ENCODE data around the gene PGAM5.

PGAM5 gene

DNA sequence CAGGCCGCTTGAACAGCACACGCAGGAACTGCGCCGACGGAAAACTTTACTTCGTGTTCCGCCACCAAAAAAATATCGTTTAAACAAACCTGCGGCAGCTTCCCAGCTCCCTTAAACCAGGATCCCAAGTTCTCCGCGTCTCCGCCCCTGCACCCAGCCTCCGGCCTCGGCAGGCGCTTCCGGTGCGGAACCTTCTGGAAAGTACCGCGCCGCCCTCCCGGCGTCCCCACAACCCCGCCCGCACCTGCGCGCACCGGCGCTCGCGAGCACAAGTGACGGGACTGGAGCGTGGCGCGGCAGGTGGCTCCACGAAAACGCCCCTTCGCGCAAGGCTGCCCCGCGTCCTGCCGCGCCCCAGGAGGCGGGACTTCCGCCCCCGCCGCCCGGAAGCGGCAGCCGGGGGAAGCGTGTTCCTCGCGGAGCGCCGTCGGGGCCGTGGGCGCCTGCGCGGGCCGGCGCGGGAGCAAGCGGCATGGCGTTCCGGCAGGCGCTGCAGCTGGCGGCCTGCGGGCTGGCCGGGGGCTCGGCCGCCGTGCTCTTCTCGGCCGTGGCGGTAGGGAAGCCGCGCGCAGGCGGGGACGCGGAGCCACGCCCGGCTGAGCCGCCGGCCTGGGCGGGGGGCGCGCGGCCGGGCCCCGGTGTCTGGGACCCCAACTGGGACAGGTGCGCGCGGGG is at the start of gene PGAM5:
Gene PGAM5, plus strand, starts transcription at position 438 of the 675 bp plus-strand sequence. Its CDS starts 35 bp downstream, at position 473.
- peak; percentile 72 for DNase-seq

DNA sequence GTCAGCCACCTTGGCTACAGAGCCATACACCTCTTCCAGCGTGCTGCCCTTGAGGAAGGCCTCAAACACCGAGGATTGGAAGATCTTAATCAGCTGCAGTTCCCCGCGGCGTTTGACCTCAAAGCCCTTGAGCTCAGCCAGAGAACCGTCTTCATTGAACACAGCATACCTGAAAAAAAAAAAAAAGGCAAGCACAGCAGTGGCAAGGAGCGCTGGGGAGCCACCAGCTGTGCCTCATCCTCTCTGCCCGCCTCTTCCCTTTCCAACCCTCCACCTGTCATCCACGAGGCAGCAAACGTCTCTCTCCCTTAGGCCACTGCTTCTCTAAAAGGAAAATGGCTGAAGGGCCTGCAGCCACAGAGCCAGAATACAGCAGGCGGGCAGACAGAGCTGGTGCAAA is 49.6 kb upstream of the PGAM5 start:
- DNase-seq: no peak

DNA sequence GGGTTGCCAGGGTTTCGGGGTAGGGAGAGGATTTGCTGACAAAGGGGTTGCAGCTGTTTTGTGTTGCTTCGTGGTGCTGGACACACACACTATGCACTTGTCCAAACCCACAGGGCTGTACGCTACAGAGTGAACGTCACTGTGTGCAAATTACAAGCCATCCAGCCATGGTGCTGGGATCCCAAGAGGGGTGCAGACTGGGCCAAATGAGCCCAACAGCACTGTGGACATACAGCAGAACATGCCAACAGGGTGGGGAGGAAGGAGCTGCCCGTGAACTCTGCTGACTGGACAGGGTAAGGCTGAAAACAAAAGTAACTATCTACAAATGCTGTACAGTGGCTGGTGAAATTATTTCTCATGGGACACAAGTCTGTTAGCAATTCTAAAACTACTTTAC is 48.7 kb upstream of the PGAM5 start:
- no peak for DNase-seq

- DNase-seq: no peak
These were observed 47.5 kb upstream of the PGAM5 start for GRCh38 chr12:132662901-132663755.

DNA sequence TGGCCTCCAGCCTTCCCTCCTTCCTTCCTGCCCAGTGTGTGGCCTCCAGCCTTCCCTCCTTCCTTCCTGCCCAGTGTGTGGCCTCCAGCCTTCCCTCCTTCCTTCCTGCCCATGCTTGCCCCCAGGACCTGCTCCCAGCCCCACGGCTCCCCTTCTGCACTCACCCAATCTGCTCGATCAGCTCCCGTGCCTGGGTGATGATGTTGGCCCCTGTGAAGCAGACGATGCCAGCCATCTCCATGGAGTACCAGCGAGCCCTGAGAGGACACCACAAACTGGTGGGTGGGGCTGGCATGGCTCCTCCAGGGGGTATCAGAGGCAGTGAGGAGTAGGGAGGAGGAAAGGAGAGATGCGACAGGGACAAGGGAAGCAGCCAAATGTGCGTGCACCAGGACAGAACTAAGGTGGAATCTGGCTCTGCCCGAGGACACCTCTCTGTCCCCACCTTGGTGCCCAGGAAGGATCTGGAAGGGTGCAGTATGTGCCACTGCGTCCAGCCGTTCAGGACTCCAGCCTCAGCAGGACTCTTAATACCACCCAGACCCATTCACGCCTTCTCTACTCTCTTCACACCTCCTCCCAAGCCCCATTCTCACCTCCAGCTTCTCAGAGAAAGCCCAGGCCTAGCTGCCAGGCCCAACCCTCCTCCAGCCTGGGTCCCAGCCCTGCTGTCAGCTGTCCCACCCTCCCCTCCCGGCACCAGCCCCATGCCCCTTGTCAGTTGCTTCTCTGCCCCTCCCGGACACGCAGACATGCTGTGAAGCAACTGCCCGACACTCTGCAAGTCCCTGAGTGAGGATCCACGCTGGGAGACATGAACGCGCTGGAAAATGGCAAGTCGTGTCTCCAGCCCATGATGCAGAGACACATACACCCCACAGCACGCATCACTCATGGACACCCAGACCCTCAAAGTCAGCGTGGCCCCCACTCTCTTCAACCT is 46.2 kb upstream of the PGAM5 start:
- no peak for DNase-seq

- no peak for DNase-seq
These were observed 45.5 kb upstream of the PGAM5 start for GRCh38 chr12:132665149-132665491.

- DNase-seq: no peak
These were observed 44.8 kb upstream of the PGAM5 start for GRCh38 chr12:132665794-132666193.

DNA sequence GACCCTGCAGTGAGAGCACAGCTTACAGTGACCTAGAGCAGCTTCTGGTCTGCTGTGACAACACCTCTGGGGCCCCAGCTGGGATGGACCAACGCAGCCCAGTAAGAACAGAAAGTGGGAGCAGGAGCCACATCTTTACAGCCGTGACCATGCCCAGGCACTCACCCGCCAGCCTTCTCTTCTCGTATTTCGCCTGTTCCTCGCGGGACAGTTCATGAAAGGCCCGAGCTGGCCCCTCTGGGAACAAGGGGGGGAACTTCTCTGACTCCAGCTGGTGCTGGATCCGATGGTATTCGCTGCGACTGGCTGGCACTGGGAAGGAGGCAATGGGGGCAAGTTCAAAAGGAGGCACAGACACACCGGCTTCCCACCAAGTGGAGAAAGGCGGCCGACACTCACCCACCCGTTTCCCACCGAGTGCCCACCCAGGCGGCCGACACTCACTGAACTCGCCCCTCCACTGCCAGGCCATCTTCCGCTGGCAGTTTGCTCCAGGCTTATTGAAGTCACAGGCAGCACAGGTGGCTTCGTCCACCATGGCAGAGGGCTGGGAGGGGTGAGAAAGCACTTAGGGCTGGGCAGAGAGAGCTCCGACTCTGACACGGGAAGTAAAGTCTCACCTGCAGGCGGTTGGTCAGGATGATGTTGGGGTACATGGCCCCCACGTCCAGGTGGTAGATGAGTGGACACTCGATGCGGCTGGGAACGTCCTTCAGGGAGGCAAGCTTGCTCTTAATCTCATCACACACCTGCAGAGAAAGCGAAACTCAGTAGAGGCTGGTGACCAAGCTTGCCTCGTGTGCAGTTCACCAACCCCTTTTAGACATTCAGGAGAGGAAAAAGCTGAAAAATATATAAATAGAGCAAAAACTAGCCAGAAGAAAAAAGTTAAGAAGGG is 42.2 kb upstream of the PGAM5 start:
- no peak for DNase-seq

- DNase-seq: no peak
These were observed 41.3 kb upstream of the PGAM5 start for GRCh38 chr12:132669166-132669879.

- no peak for DNase-seq
These were observed 38.5 kb upstream of the PGAM5 start for GRCh38 chr12:132672116-132672515.

- no peak for DNase-seq
These were observed 38.0 kb upstream of the PGAM5 start for GRCh38 chr12:132672678-132673077.

- no peak for DNase-seq
These were observed 37.1 kb upstream of the PGAM5 start for GRCh38 chr12:132673288-132674179.

GRCh38 chr12:132674561-132674960 is 36.1 kb upstream of the PGAM5 start:
- no peak for DNase-seq

GRCh38 chr12:132675757-132676432 is 34.7 kb upstream of the PGAM5 start:
- no peak for DNase-seq

DNA sequence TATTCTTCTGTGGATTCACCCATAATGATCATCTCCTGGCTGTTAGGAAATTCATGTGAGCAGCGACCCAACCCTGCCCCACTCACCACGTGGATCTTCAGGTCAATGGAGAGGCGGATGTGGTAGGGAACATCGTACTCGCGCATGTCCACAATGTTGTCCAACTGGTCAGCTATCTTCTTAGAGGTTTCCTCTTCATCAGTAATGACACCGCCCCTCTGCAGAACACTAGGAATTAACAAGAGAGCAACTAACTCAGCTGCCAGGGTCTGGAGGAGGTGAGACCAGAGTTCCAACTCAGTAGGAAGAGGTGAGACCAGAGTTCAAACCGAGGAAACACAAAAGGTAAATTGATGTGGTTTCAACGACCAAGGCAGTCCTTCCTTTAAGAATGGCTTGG is 33.1 kb upstream of the PGAM5 start:
- DNase-seq: no peak

GRCh38 chr12:132685400-132685799 is 25.2 kb upstream of the PGAM5 start:
- no peak for DNase-seq

DNA sequence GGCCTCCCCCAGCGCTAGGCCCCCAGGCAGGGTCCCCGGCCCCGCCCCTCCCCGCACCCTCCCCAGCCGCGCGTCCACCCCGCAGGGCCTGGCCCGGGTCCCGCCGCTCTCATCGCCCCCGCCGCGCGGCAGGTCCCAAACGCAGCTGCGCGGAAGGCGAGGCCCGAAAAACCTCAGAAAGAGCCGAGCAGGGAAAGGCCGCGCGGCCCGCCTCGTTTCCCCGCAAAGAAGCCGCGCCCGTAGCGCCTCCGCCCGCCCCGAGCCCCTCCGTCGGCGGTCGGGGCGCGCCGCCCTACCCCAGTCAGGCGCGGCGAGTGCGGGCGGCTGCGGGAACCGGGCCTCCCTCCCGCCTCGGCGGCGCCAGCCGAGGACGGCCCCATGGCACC is 23.8 kb upstream of the PGAM5 start:
- DNase-seq: no peak

DNA sequence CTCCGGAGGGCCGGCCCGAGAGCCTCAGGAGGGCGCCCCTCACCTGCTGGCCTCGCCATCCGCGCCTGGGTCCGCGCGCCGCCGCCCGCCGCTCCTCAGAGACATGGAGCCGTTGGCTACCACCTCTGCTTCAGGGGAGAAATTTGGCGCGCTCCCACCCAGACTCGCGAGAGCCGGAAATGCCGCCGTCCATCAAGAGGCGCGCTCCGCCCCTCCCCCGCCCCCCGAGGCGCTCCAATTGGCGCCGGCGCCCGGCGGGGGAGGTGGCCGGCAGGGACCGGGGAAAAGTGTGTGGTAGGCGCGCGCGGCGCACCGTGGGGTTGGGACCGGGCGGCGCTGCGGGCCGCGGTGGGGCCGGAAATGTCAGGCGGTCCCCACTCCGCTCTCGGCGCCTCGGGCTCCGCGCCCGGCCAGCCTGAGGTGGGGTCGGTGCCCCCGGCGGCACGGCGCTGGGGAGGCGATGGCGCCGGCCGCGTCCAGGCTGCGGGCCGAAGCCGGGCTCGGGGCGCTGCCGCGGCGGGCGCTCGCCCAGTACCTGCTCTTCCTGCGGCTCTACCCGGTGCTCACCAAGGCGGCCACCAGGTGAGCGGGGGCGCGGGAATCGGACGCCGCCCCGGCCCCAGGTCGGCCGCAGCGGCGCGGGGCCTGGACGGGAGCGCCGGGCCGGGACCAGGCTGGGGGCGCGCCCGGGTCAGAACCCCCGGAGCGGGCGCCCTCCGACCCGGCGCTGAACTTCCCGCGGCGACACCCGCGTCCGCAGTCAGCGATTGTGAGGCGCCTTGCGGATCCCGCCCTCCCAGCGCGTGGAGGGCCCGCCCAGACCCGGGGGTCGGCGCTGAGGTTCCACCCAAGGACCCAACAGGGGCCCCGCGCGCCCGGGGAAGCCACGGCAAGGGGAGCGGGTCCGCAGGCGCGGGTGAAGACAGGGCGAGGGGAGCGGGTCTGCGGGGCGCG is 23.2 kb upstream of the PGAM5 start, which contains the start of the genes POLE and PXMP2:
Gene POLE, minus strand, starts transcription at position 132 of the 954 bp plus-strand sequence. Its CDS starts 27 bp downstream, at position 105.
Gene PXMP2, plus strand, starts transcription at position 377 of the 954 bp plus-strand sequence. Its CDS starts 84 bp downstream, at position 461.
- DNase-seq: peak; percentile 96
